CD8-positive, alpha-beta memory T cell (primary cell): ENCODE measurements around the gene LRFN3. TPM values are rescaled to one million over a fixed set of nuclear protein-coding genes. Genes with fewer than 3 reads are reported as not detected.

ENCODE experiments used
- CTCF ChIA-PET: fragments of 350-600 bp; sonication (Branson Sonifier 250); formaldehyde crosslinking; loops from one replicate; lab custom pipeline; 2021; ENCODE audit warnings: antibody characterized with exemption; lab: Charles Lee
- POLR2A ChIA-PET: fragments of 350-600 bp; sonication (Branson Sonifier 250); formaldehyde crosslinking; loops from one replicate; lab custom pipeline; 2021; ENCODE audit warnings: antibody characterized with exemption; lab: Charles Lee
- DNase-seq, 5 donors: peaks; one replicate each; pipeline versions ENCODE4 v3.0.0 to v3.0.0-alpha.2; 2020 to 2022; ENCODE audit warnings: mixed read lengths in 1 of 5
- H3K27ac ChIP-seq: one replicate; pipeline ENCODE4 v1.7.0; 2013; ENCODE audit warnings: low read depth, mild to moderate bottlenecking, low read length, moderate library complexity
- H3K27me3 ChIP-seq: 2 replicates; pipeline ENCODE4 v1.7.0; 2013; ENCODE audit warnings: low read length, mild to moderate bottlenecking; ENCODE audit not compliant: insufficient read depth, poor library complexity, severe bottlenecking
- H3K36me3 ChIP-seq: 2 replicates; pipeline ENCODE4 v1.7.0; 2013; ENCODE audit warnings: mild to moderate bottlenecking, low read length, moderate library complexity; ENCODE audit not compliant: insufficient read depth
- H3K4me1 ChIP-seq: 2 replicates; pipeline ENCODE4 v1.7.0; 2013; ENCODE audit warnings: mild to moderate bottlenecking, low read length, moderate library complexity; ENCODE audit not compliant: insufficient read depth
- H3K4me3 ChIP-seq: 2 replicates; pipeline ENCODE4 v1.7.0; 2013; ENCODE audit warnings: mild to moderate bottlenecking, low read length
- H3K9me3 ChIP-seq: 2 replicates; pipeline ENCODE4 v1.7.0; 2013; ENCODE audit warnings: mild to moderate bottlenecking, low read length
- H3K27ac Mint-ChIP-seq, 8 donors: one replicate each; pipeline ENCODE4 v1.8.0; 2020 to 2021; ENCODE audit warnings: mixed read lengths in 8 of 8, mild to moderate bottlenecking in 6 of 8, inconsistent platforms in 3 of 8, moderate library complexity in 3 of 8
- H3K27me3 Mint-ChIP-seq, 2 donors: one replicate each; pipeline ENCODE4 v1.8.0; 2020 to 2021; ENCODE audit warnings: mixed read lengths in 2 of 2, mild to moderate bottlenecking in 1 of 2, moderate library complexity in 1 of 2
- H3K36me3 Mint-ChIP-seq, 3 donors: one replicate each; pipeline ENCODE4 v1.8.0; 2020 to 2021; ENCODE audit warnings: mixed read lengths in 3 of 3, inconsistent platforms in 1 of 3, mild to moderate bottlenecking in 1 of 3
- H3K4me1 Mint-ChIP-seq, 3 donors: one replicate each; pipeline ENCODE4 v1.8.0; 2020 to 2021; ENCODE audit warnings: mixed read lengths in 3 of 3, inconsistent platforms in 1 of 3, mild to moderate bottlenecking in 1 of 3
- H3K4me3 Mint-ChIP-seq, 7 donors: one replicate each; pipeline ENCODE4 v1.8.0; 2020 to 2021; ENCODE audit warnings: mixed read lengths in 7 of 7, mild to moderate bottlenecking in 6 of 7, moderate library complexity in 4 of 7, inconsistent platforms in 2 of 7
- H3K9me3 Mint-ChIP-seq, 5 donors: one replicate each; pipeline ENCODE4 v1.8.0; 2020 to 2022; ENCODE audit warnings: mixed read lengths in 5 of 5, mild to moderate bottlenecking in 3 of 5, moderate library complexity in 2 of 5, inconsistent platforms in 1 of 5
- polyA plus RNA-seq: library from polyadenylated mRNA; unstranded; fragments of 300-500 nt; fragmentation: Illumina TruSeq; gene quantifications from one replicate; pipeline ENCODE4 v1.2.3, GENCODE V29; 2021
- total RNA-seq, 2 experiments: library from RNA; stranded (reverse); gene quantifications; one replicate each; pipeline ENCODE4 v1.2.3, GENCODE V29; 2021

Gene LRFN3
- total and polyA plus RNA-seq, 3 experiments from 2014 or later, result 3.0 to 12.5 (median 12.4) TPM

DNA sequence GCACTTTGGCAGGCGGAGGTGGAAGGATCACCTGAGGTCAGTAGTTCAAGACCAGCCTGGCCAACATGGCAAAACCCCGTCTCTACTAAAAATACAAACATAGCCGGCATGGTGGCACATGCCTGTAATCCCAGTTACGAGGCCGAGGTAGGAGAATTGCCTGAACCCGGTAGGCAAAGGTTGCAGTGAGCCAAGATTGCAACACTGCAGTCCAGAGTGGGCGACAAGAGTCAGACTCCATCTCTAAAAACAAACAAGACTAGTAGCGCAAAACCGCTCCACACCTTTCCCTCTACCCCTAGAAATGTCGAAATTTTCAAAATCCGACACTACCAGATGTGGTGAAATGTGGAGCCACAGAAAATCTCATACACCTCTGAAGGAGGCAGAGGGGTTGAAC lies 16.9 kb upstream of the LRFN3 start:
- no peak overlapping the region for H3K4me3 ChIP-seq
- Mint-ChIP-seq H3K4me3 (no peak overlapping the region), H3K27me3 (no peaks in the 10 kb centered on the region), H3K4me1 (no peaks in the 10 kb centered on the region), H3K27ac (no peak overlapping the region), H3K9me3 (no peaks in the 10 kb centered on the region), H3K36me3 (no peaks in the 10 kb centered on the region)
- no peaks in the 10 kb centered on the region for H3K36me3 ChIP-seq
- H3K27me3 ChIP-seq, result no peaks in the 10 kb centered on the region
- H3K27ac ChIP-seq, result no peak overlapping the region
- no peak for DNase-seq
- no peaks in the 10 kb centered on the region for H3K4me1 ChIP-seq
- CTCF ChIA-PET, result no interaction called here
- no peaks in the 10 kb centered on the region for H3K9me3 ChIP-seq
- POLR2A ChIA-PET, result no interaction called here

DNA sequence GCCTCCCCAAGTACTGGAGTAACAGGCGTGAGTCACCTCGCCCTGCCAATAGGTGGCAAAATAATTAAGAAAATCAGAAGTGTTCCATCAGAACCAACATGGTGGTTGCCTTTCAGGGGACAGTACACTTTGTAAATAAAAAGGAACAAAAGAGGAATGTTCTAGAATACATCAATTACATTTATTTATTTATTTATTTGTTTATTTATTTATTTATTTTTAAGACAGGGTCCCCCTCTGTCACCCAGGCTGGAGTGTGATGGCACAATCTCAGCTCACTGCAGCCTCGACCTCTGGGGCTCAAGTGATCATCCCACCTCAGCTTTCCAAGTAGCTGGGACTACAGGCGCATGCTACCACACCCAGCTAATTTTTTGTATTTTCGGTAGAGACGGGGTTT lies 15.2 kb upstream of the LRFN3 start:
- no peak for DNase-seq
- Mint-ChIP-seq H3K4me1 (peaks cover 0 to 2% (median 0%) of the 10 kb centered on the region in 3 donors), H3K27ac (no peak overlapping the region), H3K27me3 (no peaks in the 10 kb centered on the region), H3K36me3 (peaks cover 0 to 5% (median 0%) of the 10 kb centered on the region in 3 donors), H3K9me3 (peaks cover 0 to 6% (median 2%) of the 10 kb centered on the region in 5 donors), H3K4me3 (no peak overlapping the region)
- Histone ChIP-seq H3K4me1 (no peaks in the 10 kb centered on the region), H3K9me3 (no peaks in the 10 kb centered on the region), H3K27me3 (no peaks in the 10 kb centered on the region), H3K27ac (no peak overlapping the region), H3K36me3 (no peaks in the 10 kb centered on the region), H3K4me3 (no peak overlapping the region)
- ChIA-PET CTCF (interaction anchor here (2.6 kb wide), 1 partner anchor 10 kb away, joined by 9 read pairs; no protein-coding TSS in a partner anchor), POLR2A (no interaction called here)

DNA sequence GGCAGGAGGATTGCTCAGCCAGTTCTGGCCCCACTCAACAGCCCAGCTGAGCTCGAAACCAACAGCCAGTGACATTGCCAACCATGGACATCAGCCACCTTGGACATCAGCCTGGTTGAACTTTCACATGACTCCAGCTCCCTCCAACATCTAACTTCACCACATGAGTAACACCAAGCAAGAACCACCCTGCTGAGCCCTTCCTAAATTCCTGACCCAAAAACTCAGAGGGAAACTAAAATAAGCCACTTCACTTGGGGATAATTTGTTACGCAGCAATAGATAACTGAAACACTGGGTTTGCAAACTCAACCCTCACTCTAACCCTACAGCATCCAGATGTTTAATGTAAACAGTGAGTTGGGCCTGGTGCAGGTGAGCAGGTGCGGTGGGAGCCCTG lies 10.7 kb upstream of the LRFN3 start:
- Histone ChIP-seq H3K9me3 (no peaks in the 10 kb centered on the region), H3K4me3 (no peak overlapping the region), H3K27ac (no peak overlapping the region), H3K4me1 (peaks cover 27% of the 10 kb centered on the region), H3K36me3 (no peaks in the 10 kb centered on the region), H3K27me3 (no peaks in the 10 kb centered on the region)
- ChIA-PET POLR2A (no interaction called here), CTCF (interaction anchor here (0.9 kb wide), 1 partner anchor 106 kb away, joined by 3 read pairs; no protein-coding TSS in a partner anchor)
- peaks cover 2 to 8% (median 3%) of the 10 kb centered on the region in 5 donors for H3K9me3 Mint-ChIP-seq
- H3K27me3 Mint-ChIP-seq, result no peaks in the 10 kb centered on the region
- no peak overlapping the region for H3K4me3 Mint-ChIP-seq
- H3K4me1 Mint-ChIP-seq, result peaks cover 23 to 32% (median 30%) of the 10 kb centered on the region in 3 donors
- DNase-seq, result no peak
- peak overlapping the region in 1 of 8 donors; percentile 22 for H3K27ac Mint-ChIP-seq
- H3K36me3 Mint-ChIP-seq, result peaks cover 0 to 9% (median 3%) of the 10 kb centered on the region in 3 donors

DNA sequence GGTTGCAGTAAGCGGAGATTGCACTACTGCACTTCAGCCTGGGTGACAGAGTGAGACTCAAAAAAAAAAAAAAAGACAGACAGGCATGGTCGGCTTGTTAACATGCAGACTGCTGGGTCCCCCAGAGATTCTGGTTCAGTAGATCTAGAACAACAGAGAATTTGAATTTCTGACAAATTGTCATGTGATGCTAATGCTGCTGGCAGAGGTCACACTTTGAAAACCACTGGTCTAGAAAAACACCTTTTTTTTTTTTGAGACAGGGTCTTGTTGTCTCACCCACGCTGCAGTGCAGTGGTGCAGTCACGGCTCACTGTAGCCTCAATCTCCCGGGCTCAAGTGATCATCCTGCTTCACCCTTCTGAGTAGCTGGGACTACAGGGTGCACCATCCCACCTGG lies 7.7 kb upstream of the LRFN3 start:
- ChIA-PET CTCF (interaction anchor here (7.0 kb wide), 1 partner anchor 47 kb away, joined by 104 read pairs; no protein-coding TSS in a partner anchor), POLR2A (no interaction called here)
- Mint-ChIP-seq H3K27me3 (peaks cover 0 to 1% of the 10 kb centered on the region in 2 donors), H3K4me1 (peaks cover 33 to 48% (median 45%) of the 10 kb centered on the region in 3 donors), H3K9me3 (peaks cover 2 to 8% (median 3%) of the 10 kb centered on the region in 5 donors), H3K4me3 (peak overlapping the region in 5 of 7 donors; percentile 36 to 68 (median 59)), H3K36me3 (peaks cover 0 to 9% (median 3%) of the 10 kb centered on the region in 3 donors), H3K27ac (peak overlapping the region in 7 of 8 donors; percentile 7 to 91 (median 76))
- H3K36me3 ChIP-seq, result no peaks in the 10 kb centered on the region
- H3K9me3 ChIP-seq, result no peaks in the 10 kb centered on the region
- H3K4me1 ChIP-seq, result peaks cover 39% of the 10 kb centered on the region
- H3K4me3 ChIP-seq, result no peak overlapping the region
- DNase-seq, result no peak
- no peaks in the 10 kb centered on the region for H3K27me3 ChIP-seq
- no peak overlapping the region for H3K27ac ChIP-seq

GRCh38 chr19:35929876-35930275 lies 6.3 kb upstream of the LRFN3 start:
- H3K4me3 ChIP-seq, result peak overlapping the region; percentile 20
- Mint-ChIP-seq H3K9me3 (peaks cover 2 to 8% (median 3%) of the 10 kb centered on the region in 5 donors), H3K27me3 (peaks cover 0 to 1% of the 10 kb centered on the region in 2 donors), H3K4me1 (peaks cover 33 to 48% (median 45%) of the 10 kb centered on the region in 3 donors), H3K27ac (peak overlapping the region; percentile 69 to 98 (median 89)), H3K36me3 (peaks cover 0 to 9% (median 3%) of the 10 kb centered on the region in 3 donors), H3K4me3 (peak overlapping the region; percentile 59 to 84 (median 81))
- peak overlapping the region; percentile 43 for H3K27ac ChIP-seq
- ChIA-PET POLR2A (interaction anchor here (1.2 to 1.6 kb wide), 3 partner anchors 27 to 48 kb away, joined by 6 to 8 read pairs (median 7); partner anchors contain the start of genes HCST and NFKBID), CTCF (interaction anchor here (0.6 to 7.0 kb wide), 8 partner anchors 25 to 228 kb away, joined by 3 to 104 read pairs (median 4); partner anchors contain the start of gene NFKBID)
- peaks cover 42% of the 10 kb centered on the region for H3K4me1 ChIP-seq
- peak in 2 of 5 donors; percentile 33 to 64 for DNase-seq
- no peaks in the 10 kb centered on the region for H3K9me3 ChIP-seq
- no peaks in the 10 kb centered on the region for H3K27me3 ChIP-seq
- H3K36me3 ChIP-seq, result no peaks in the 10 kb centered on the region

DNA sequence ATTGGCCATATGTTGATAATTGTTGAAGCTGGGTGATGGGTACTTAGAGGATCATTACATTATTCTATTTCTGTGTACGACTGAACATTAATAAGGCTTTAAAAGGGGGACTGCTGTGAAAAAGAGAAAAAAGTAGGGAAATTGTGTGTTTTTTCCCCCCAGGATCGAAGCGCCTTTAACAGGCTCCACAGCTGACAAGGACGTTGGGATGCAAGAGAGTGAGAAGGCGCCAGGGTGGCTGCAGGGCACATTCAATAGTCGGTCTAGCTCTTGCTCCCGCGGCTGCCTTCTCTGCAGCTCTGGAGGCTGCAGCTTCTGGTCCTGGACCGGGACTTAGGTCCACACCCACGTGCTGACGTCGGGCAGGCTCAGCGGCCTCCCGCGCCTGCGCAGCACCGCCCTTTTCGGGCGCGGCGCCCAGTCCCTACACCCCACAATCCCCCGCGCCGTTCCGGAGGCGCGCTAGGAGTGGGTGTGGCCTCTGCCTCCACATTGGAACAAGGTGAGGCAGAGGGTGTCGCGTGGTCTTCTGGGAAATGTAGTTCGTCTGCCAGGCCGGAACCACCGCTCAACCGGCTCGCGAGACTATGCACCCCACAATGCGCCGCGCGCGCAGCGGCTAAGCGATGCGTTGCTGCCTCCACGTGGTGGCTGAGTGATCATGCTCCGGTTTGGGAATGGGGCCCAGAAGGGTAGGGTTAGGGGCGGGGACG lies 4.9 kb upstream of the LRFN3 start:
- POLR2A ChIA-PET, result interaction anchor here (0.6 to 1.6 kb wide), 6 partner anchors 27 to 258 kb away, joined by 3 to 16 read pairs (median 6); partner anchors contain the start of gene NFKBID
- Histone ChIP-seq H3K27me3 (no peaks in the 10 kb centered on the region), H3K27ac (peak overlapping the region; percentile 44), H3K9me3 (no peaks in the 10 kb centered on the region), H3K36me3 (no peaks in the 10 kb centered on the region), H3K4me3 (peak overlapping the region; percentile 47), H3K4me1 (peaks cover 54% of the 10 kb centered on the region)
- CTCF ChIA-PET, result interaction anchor here (0.6 to 7.0 kb wide), 19 partner anchors 10 to 239 kb away, joined by 3 to 104 read pairs (median 4); partner anchors contain the start of genes LIN37 and NFKBID
- H3K4me1 Mint-ChIP-seq, result peaks cover 33 to 53% (median 53%) of the 10 kb centered on the region in 3 donors
- H3K27ac Mint-ChIP-seq, result peak overlapping the region; percentile 76 to 98 (median 88)
- H3K27me3 Mint-ChIP-seq, result peaks cover 0 to 1% of the 10 kb centered on the region in 2 donors
- H3K9me3 Mint-ChIP-seq, result peaks cover 0 to 3% (median 0%) of the 10 kb centered on the region in 5 donors
- peak; percentile 98 to 100 (median 100) for DNase-seq
- H3K4me3 Mint-ChIP-seq, result peak overlapping the region; percentile 63 to 88 (median 72)
- peaks cover under 1 to 3% (median 2%) of the 10 kb centered on the region in 3 donors for H3K36me3 Mint-ChIP-seq

DNA sequence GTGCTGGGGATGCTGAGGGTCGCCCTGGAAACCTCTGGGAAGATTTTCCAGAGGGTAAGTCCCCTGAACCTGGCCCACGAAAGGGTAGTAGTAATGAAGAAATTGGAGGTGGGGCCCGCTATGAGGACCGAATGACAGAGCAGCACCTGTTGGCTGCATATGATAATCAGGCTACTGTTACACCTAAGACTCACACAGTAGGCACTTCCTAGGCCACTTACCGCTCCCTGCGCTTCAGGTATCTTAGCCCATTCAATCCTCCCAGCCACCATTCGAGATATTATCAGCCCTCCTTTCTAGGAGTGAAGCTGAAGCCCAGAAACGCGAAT lies 4.3 kb upstream of the LRFN3 start:
- POLR2A ChIA-PET, result interaction anchor here (0.6 to 1.4 kb wide), 4 partner anchors 10 to 34 kb away, joined by 3 to 16 read pairs (median 4); no protein-coding TSS in a partner anchor
- CTCF ChIA-PET, result interaction anchor here (0.7 to 7.0 kb wide), 12 partner anchors 11 to 157 kb away, joined by 3 to 104 read pairs (median 5); partner anchors contain the start of gene ARHGAP33
- Histone ChIP-seq H3K36me3 (no peaks in the 10 kb centered on the region), H3K27ac (no peak overlapping the region), H3K9me3 (no peaks in the 10 kb centered on the region), H3K4me1 (peaks cover 57% of the 10 kb centered on the region), H3K27me3 (no peaks in the 10 kb centered on the region), H3K4me3 (no peak overlapping the region)
- Mint-ChIP-seq H3K27ac (peak overlapping the region in 7 of 8 donors; percentile 31 to 98 (median 74)), H3K4me3 (peak overlapping the region in 3 of 7 donors; percentile 64 to 72 (median 70)), H3K27me3 (peaks cover 0 to 1% of the 10 kb centered on the region in 2 donors), H3K36me3 (peaks cover 0 to 2% (median 0%) of the 10 kb centered on the region in 3 donors), H3K4me1 (peaks cover 29 to 49% (median 49%) of the 10 kb centered on the region in 3 donors), H3K9me3 (peaks cover 0 to 2% (median 0%) of the 10 kb centered on the region in 5 donors)
- DNase-seq, result no peak
